GM21576 (cell line): ENCODE data around the gene WWOX.

Experiments
- ATAC-seq: cut with Tn5 transposase; IDR thresholded peaks from one replicate; pipeline ENCODE4 v1.9.1; 2021; ENCODE audit warnings: mild to moderate bottlenecking, moderate library complexity; ENCODE audit not compliant: unreplicated experiment

WWOX gene

DNA sequence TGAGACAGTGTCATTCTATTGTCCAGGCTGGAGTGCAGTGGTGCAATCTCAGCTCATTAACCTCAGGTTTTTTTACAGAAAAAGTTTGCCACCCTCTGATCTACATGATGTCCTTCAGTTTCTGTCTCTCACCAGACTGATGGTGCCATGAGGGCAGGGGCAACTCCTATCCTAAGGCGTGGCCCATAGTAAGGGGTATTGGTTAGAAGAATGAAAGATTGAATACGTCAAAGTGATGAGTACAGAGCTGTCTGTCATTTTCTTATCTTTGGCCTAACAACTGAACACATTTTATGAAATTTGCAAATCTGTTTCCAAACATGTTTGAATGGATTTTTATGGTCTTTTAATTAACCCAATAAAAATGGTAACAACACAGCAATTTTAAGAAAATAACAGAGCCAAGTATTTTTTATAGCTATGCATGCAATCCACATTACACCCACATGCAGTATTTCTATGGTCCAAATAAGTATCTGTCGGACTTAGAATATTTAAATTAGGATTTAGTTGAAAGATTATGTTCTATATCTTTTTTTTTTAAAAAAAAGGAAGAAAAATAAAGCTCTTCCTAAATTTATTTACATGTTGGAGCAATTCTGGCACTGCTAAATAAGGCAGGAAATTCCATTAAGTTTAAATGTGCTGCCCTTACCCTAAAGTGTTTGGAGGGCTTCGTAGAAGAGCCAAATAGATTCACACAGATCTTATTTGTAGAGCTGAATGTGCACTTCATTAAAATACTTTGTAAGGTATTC lies 192.8 kb downstream of the WWOX start:
- no peak for ATAC-seq

- ATAC-seq = no peak
These were observed 193.5 kb downstream of the WWOX start for GRCh38 chr16:78292844-78293380.

DNA sequence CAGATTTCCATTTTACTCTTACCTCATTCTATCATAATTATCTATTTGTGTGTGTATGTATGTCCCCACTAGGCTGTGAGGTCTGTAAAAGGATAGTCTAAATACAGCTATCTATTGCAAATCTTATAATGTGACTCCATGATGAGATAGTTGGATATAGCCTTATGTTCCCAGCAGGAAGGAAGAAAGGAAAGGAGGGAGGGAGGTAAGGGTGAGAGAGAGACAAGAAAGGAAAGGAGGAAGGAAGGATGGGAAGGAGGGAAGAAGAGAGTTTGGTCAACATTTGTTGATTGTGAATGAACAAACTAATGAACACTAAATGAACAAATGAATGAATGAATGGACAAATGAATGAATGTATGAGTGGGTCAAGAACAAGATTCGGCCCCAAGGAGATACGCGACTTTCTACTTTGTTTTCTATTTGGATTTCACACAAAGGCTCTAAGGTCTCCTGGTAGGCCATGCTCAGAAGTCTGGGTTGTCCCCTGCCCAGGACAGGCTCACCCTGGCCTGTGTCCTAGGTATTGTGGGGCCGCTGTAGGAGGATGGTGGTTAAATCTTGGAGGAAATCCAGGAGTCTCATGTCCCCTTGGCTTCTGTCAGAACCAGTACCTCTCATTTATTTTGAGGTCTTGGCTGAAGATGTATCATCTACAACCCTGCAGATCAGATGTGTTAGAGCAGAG lies 195.2 kb downstream of the WWOX start:
- no peak for ATAC-seq

GRCh38 chr16:78297066-78297666 lies 197.7 kb downstream of the WWOX start:
- ATAC-seq = no peak

DNA sequence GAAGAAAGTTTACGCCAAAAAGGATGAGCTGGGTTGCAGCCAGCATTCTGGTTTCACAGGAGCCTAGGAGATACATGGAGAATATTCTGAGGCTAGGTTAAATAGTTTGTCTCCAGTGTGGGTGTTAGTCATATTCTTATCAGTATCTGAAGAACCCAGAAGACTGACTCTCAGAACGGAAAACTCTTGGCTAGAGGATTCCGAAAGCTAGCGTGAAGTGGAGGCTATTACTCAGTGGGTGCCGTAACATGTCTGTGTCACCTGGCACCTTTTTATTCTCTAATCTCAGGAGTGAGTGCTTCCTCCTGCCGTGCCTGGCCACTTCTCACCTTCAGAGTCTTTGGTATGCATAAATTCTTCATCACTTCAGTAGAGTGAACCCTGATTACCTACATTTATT lies 199.5 kb downstream of the WWOX start:
- no peak for ATAC-seq

DNA sequence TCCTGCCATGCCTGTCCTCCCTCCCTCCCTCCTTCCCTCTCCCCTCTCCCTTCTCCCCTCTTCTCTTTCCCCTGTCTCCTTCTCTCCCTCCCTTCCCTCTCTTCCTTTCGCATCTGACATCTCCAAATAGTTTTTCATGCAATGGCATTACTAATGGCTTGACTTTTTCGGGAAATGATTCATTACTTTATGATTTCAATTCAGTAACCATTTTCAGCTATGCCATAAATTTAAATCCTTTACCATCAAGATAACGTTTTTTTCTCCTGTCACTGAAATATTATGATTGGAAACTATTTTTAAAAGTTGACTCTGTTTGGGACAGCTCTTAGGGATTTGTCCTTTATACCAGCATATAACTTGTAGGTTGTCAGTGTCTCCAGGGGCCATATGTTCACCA lies 201.0 kb downstream of the WWOX start:
- ATAC-seq = no peak

GRCh38 chr16:78303946-78304345 lies 204.5 kb downstream of the WWOX start:
- no peak for ATAC-seq

GRCh38 chr16:78306361-78306760 lies 206.9 kb downstream of the WWOX start:
- ATAC-seq = no peak

DNA sequence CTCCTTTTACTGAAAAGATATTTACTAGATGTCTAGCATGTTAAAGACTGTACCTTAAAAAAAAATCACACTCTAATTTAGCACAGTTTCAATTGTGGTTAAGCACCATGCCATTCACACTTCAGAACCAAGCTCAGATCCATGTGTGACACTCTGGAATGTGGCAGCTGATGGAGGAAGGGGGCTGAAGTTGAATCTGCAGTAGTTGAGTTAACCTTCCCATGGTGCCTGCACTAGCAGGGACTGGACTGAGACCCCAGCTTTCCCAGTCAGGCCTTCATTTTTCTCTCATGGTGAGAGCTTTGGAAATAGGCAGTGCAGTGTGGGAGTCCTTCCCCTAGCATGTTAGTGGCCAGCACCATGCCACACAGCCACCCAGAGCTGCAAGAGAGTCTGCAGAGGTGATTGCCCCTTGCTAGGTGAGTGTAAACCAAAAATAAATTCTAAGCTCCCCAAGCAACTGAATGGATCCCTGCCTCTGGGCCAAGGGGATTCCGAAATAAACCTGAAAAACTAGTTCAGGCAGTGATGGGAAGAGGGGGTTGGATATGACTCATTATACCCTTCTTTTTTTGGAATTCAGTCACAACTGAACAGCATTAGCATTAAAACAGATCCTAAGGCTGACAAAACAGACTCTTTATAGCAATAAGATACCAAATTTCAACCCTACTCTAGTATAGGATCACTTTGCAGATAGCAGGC lies 208.5 kb downstream of the WWOX start:
- ATAC-seq = no peak

DNA sequence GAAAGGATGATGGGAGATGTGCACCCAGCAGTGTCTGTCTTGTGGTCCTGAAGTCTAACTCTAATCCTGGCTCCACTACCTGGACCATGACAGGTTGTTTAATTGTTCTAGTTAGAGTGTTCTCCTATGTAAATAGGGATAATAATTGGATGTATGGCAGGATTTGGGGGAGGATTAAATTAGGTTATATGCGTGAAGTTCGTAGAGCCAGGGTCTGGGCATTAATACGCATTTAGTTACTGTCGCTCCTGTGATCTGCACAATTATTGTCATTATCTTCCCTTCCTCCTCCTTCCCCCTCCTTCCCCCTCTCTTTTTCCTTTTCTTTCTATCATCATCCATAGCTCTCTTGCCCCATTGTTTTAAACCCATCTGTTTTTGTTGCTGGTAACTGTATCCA lies 210.3 kb downstream of the WWOX start:
- ATAC-seq = no peak

DNA sequence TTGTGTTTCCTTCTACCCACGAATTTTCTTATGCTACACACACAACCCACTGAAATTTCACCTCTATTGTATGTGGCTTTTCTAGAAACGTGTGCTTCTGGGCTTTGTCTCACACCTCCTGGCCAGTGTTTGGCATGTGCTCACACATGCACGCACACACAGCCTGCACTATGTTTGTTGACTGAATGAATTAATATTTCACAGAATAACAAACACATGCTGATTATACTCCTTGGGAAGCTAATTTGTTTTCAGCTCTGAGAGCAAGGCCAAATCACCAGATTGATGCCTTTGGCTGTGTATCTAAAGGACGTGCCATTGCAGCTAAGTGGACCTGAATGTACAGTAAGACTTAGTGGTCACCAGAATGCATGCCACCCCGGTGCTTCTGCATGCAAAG lies 210.7 kb downstream of the WWOX start:
- ATAC-seq = no peak

DNA sequence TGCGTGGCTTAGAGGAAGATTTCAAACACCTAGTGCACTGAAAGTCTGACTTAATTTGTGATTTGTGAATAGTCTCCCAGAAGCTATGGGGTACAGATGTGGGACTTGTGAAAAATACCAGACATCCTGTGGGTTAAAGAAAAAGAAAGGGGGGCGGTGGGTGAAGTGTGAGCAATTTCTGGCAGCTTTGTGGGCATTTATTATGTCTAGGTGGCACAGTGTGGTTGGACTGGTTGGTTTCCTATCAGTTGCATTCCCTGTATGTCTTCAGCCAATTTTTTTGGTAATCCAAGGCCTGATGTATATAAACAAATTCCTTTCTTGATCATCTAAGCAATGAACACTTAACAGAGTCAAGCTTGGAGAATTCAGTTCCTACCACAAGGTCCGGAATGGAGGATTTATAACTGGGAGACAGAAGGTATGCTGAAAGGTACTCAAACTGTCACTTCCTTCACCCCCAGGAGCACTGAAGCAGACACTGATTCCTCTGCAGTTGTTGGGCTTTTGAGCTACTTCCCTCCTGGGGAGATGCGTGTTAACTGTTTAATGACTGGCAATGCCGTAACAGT lies 211.6 kb downstream of the WWOX start:
- ATAC-seq = no peak

- ATAC-seq = no peak
These were observed 212.4 kb downstream of the WWOX start for GRCh38 chr16:78311831-78312230.

- no peak for ATAC-seq
These were observed 218.2 kb downstream of the WWOX start for GRCh38 chr16:78317564-78318240.

DNA sequence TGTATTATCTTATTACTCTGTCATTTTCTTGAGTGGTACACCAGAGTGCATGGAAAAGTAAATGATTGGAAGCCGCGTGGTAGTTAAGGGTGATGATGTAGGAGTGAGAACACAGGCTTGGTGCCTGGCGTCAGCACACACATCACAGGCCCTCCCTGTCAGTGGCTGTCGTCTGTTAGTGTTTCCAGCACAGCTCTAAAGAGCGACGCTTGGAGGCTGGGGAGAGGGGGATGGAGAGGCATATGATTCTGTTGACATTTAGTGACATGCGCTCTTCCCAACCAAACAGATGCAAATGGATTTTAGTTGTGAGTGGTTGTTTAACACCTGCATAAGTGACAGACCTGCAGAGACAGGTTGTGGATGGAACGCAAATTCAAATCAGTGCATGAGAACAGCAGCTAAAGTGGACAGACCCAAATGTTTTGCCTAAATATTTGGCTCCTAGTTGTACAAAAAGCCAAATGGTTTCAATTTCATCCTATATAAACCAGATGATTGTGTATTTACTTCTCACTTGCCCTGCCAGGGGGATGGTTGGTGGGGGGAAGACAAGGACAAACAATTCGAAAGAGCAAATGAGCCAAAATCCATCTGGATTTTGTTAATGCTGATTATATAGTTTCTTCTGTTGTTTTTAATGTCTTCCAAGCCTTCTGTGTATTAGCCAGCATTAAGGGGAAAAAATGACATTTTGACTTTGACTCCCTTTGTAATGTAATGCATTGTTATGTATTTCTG lies 222.3 kb downstream of the WWOX start:
- no peak for ATAC-seq

GRCh38 chr16:78323315-78323714 lies 223.9 kb downstream of the WWOX start:
- no peak for ATAC-seq

- no peak for ATAC-seq
These were observed 225.3 kb downstream of the WWOX start for GRCh38 chr16:78324649-78325285.

GRCh38 chr16:78325468-78326352 lies 226.3 kb downstream of the WWOX start:
- ATAC-seq = no peak
